GM21367 (cell line): ENCODE measurements around the gene PPM1H.
"Not testable (repeated sequence)": the region's sequence is repeated elsewhere in the genome, so short reads cannot be mapped to it uniquely, and the experiment has no call there.

ENCODE experiments used
- ATAC-seq: cut with Tn5 transposase; IDR thresholded peaks from one replicate; pipeline ENCODE4 v1.9.1; 2021; ENCODE audit not compliant: unreplicated experiment

PPM1H gene

GRCh38 chr12:62843716-62844115 is 91.2 kb downstream of the PPM1H start:
- no peak for ATAC-seq

- ATAC-seq, result no peak
These were observed 93.1 kb downstream of the PPM1H start for GRCh38 chr12:62841846-62842245.

DNA sequence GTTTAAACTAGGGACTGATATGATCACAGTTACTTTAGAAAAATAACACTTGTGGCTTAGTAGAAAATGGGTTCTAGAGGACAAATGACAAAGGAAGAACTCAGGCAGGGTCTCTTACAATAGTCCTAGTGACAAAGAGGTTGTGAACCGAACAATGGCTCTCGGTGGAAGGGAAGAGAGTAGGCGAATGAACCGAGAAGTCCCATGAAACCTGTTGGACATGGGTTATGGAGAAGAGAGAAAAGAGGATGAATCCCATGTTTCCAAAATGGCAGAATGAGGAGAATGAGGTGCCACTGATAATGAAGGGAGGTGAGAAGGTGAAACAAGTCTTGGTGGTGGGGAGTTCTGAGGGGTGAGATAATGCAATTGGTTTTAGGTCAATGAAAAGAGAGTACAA is 94.1 kb downstream of the PPM1H start:
- no peak for ATAC-seq

GRCh38 chr12:62839869-62840660 is 94.9 kb downstream of the PPM1H start:
- ATAC-seq, result no peak

- no peak for ATAC-seq
These were observed 99.9 kb downstream of the PPM1H start for GRCh38 chr12:62834971-62835547.

DNA sequence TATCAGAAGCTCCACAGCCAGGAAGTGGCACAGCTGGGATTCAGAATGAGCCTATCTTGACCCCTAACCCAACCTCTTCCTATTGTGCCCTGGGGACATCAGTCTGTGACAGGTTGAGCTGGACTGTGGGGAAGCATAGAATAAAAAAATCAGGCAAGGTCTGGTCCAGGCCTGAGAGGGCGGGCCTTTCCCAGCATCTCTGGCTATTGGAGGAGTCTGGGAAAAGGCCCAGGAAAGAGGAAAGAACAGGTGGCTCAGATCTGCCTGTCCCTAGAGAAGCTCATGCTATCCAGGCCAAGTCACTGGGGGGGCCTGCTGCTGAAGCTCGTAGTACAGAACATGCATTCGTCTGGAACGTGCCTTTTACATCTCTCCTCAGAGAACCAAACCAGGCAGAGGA is 100.5 kb downstream of the PPM1H start:
- ATAC-seq, result no peak

- no peak for ATAC-seq
These were observed 101.3 kb downstream of the PPM1H start for GRCh38 chr12:62833634-62834033.

DNA sequence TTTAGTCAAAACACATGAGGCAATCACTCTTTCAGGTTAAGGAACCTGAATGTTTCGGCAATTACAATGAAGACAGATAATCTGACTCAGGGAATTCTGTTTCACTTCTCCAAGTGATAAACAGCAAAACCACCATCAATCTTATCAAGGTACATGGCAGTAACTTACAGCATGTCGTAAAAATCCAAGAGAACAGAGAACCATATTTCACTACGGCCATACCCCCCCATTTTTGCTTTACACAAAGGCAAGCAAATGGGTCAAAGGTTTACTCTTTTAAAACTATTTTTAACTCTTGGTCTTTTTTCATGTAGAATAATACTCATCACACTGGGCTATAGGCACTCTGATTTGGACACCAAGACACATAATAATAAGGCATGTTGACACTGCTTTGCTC is 102.4 kb downstream of the PPM1H start:
- no peak for ATAC-seq

GRCh38 chr12:62832027-62832426 is 102.9 kb downstream of the PPM1H start:
- ATAC-seq, result no peak

DNA sequence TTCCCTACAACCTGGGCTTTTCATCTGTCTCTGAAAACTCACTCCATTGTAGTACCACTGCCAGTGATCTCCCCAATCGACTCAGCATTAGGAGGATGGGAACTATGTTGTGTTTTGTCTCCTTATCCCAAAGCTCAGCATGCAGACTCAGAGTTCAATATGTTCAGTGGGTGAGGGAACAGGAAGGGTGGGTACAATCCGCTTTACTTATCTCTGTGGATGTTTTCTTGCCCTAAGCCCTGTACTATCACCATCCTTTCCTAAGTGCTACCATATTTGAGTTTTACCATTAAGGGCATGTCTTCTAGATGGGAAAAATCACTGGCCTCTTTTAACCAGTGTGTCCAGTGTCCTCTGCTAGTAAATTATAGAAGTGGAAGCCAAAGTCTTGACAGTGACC is 107.1 kb downstream of the PPM1H start:
- no peak for ATAC-seq

DNA sequence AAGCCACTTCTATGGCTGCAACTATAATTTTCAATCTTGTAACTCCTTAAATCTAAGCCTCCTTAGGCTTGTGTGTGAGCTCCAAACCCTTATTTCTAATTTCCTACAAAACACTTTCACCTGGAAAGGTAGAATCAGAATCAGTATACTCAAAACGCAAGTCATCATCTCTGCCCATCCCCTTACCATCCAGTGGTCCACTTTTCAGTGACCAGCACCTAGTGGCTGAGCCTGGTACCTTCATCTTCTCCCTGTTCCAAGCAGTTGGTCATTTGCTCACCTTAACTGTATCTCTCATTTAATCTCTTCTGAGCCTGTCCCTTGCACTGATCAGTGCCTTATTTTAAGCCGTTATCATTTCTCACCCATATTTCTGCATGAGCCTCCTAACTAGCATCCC is 107.9 kb downstream of the PPM1H start:
- ATAC-seq, result no peak

DNA sequence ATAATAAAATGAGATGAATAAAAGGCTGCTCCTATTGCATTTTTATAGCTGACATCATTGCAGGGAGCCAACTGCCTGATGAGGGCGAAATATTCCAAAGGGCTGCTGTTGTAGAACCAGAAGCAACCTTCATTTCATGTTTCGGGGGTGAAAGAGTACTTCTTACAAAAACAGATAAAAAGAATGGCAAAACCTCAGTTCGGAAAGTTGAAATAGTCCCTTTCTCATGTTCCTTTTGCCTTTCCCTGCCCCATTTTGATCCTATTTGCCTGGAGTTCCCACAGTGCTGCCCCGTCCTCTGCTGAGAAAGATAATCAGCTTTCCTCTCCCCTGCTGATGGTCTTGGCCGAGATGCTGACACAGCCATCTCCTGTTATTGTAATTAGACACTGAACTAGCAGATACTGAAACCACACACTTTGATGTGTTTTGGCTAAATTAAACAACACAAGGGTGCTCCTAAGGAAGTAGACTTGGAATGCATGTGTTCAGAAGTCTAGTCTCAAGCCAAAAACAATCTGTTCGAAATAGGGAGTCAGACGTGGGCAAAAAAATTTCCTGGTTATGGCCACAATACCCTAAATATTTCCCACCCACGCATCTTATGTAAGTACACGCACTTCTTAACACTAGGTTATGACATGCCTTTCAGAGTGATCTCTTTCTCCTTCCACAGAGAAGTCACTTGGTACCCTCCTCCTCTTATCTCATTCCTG is 117.2 kb downstream of the PPM1H start:
- no peak for ATAC-seq

DNA sequence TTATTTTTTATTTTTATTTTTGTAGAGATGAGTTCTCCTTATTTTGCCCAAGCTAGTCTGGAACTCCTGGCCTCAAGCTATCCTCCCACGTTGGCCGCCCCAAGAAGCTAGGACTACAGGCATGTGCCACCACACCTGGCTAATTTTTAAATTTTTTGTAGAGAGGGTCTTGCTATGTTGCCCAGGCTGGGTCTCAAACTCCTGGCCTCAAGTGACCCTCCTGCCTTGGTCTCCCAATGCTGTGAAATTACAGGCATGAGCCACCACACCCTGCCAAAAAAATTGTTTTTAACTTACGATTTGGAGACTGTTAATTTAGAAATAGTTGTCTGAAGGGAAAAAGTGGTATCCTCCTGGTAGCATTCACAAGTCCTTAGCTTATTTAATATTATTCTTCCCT is 120.7 kb downstream of the PPM1H start:
- no peak for ATAC-seq

DNA sequence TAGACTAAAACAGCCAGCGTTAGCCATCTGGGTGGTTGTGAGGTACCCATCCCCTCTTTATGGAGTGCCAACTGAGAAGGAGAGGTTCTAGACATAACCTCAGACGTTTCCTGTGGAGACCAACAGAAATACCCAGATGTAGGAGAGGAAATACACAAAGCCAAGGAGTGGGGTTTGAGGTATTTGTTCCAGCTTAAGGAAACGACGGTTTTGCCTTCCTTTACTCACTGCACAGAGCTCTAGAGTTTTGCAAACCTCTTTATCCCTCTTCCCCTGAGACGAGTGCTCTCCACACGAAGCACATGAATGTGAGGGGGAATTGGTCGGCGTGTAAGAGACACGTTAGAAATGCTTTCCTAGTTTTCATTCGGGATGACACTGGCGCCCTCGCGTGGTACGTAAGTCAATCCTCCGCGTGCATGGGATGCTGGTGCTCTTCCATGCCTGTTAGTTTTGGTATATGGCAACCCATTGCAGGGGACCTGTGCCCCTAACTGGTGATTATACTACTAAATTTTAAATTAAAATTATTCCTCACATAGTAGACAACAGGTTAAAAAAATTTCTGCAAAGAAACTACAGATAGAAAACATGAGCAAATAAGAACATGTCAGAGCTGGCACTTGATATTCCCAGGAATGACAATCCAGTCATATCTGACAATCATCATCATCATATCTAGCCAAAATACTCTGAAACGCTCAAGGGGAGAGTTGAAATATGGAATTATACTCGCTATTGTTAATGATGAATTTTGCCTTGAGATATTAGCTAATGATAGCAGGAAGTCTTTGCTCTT is 121.7 kb downstream of the PPM1H start:
- peak; percentile 56 for ATAC-seq

DNA sequence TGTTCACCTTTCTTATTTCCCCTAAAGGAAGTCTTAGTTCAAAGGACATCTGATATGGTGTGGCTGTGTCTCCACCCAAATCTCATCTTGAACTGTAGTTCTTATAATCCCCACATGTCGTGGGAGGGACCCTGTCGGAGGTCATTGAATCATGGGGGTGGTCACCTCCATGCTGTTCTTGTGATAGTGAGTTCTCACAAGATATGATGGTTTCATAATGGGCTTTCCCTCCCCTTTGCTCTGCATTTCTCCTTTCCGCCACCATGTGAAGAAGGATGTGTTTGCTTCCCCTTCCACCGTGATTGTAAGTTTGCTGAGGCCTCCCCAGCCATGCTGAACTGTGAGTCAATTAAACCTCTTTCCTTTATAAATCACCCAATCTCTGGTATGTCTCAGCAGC is 123.5 kb downstream of the PPM1H start:
- ATAC-seq, result not testable (repeated sequence)

- ATAC-seq, result peak; percentile 66
These were observed 126.6 kb downstream of the PPM1H start for GRCh38 chr12:62808166-62808879.

- ATAC-seq, result no peak
These were observed 128.1 kb downstream of the PPM1H start for GRCh38 chr12:62806893-62807292.

DNA sequence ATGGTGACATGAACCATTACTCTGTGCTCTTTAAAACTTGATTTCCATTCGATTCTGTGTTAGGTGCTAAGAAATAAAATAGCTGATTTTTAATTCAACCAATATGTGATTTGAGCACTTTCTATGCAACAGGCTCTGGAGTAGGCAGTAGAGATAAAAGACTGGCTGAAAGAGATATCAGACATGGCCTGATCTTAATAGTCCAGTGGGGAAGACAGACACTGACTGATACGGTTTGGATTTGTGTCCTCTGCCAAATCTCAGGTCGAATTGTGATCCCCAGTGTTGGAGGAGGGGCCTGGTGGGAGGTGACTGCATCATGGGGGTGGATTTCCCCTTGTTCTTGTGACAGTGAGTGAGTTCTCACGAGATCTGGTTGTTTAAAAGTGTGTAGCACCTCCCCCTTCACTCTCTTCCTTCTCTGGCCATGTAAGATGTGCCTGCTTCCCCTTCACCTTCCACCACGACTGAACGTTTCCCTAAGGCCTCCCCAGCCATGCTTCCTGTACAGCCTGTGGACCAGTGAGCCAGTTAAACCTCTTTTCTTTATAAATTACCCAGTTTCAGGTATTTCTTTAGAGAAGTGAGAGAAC is 128.6 kb downstream of the PPM1H start:
- ATAC-seq, result no peak

DNA sequence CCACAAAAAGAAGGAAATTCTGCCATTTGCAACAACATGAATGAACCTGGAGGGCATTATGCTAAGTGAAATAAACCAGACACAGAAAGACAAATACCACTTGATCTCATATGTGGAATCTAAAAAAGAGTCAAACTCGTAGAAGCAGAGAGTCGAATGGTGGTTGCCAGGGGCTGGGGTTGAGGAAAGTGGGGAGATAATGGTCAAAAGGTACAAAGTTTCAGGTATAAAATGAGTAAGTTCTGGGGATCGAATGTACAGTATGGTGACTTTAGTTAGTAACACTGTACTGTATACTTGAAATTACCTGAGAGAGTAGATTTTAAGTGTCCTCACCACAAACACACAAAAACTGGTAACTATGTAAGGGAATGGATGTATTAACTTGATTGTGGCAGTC is 129.4 kb downstream of the PPM1H start:
- ATAC-seq, result no peak

DNA sequence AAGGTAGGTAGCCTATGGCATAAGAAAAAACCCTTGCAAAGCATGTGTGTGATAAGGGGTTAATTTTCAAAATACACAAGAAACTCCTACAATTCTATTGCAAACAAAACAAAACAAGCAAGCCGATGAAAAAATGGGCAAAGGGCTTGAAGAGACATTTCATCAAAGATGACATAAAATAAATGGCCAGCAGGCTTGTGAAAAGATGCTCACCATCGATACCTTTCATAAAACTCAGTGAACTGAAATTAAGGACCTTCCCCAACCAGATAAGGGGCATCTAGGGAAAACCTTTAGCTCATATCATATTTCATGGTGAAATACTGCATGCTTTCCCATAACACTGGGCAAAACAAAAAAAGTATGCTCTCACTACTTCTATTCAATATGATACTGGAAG is 131.2 kb downstream of the PPM1H start:
- ATAC-seq, result no peak
